Astrocyte of the cerebellum (primary cell): ENCODE data around the gene MPPED1.

Source experiments
- DNase-seq: peaks from one replicate; pipeline ENCODE4 v3.0.0-alpha.2; 2011; ENCODE audit warnings: low read depth
- H3K4me3 ChIP-seq: 2 replicates; pipeline ENCODE4 v1.5.1; 2011; ENCODE audit warnings: mild to moderate bottlenecking, low read depth, low read length, moderate library complexity
- in situ Hi-C: cut with HindIII; loops from 2 replicates; pipeline ENCODE4 v1.10.0; 2017; ENCODE audit warnings: low sequenced_read_pairs
- TF ChIP-seq, protein P1 (sequence below): IDR thresholded peaks from 2 replicates; pipeline ENCODE4 v1.5.1; 2012; ENCODE audit warnings: low read length, low read depth, moderate library complexity, mild to moderate bottlenecking; ENCODE audit errors: missing control alignments

Gene MPPED1

DNA sequence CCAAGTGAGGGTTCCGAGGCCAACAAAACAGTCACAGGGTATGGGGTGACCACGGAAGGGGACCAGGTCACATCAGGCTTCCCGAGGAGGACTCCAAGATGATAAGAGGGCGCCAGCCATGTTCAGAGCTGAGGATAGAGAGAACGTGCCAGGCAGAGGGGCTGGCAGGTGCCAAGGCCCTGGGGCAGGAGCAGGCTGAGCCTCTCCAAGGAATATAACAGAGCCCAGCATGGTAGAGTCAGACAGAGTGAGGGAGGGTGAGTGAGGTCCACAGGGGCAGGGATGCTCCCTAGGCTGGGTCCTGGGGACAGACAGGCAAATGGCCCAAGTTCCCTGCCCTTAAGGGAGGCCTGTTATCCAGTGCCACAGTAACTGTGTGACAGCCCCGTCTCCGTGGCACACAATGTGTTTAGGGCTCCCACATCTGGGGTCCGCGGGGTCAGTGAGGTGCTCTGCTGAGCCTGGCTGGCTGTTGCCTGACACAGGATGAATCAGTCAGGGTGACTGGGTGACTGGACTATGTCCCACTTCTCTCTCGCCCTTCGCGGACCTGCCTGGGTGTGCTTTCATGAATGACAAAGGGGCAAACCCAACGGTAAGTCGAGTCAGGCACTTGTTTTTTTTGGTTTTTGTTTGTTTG, 105.3 kb downstream of the MPPED1 start:
- no peak overlapping the region for H3K4me3 ChIP-seq
- in situ Hi-C loops = no loop called here
- TF ChIP-seq, protein P1, sequence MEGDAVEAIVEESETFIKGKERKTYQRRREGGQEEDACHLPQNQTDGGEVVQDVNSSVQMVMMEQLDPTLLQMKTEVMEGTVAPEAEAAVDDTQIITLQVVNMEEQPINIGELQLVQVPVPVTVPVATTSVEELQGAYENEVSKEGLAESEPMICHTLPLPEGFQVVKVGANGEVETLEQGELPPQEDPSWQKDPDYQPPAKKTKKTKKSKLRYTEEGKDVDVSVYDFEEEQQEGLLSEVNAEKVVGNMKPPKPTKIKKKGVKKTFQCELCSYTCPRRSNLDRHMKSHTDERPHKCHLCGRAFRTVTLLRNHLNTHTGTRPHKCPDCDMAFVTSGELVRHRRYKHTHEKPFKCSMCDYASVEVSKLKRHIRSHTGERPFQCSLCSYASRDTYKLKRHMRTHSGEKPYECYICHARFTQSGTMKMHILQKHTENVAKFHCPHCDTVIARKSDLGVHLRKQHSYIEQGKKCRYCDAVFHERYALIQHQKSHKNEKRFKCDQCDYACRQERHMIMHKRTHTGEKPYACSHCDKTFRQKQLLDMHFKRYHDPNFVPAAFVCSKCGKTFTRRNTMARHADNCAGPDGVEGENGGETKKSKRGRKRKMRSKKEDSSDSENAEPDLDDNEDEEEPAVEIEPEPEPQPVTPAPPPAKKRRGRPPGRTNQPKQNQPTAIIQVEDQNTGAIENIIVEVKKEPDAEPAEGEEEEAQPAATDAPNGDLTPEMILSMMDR = no peak
- no peak for DNase-seq

GRCh38 chr22:43520632-43521039, 108.8 kb downstream of the MPPED1 start:
- TF ChIP-seq, protein P1 = no peak
- H3K4me3 ChIP-seq = no peak overlapping the region
- in situ Hi-C loops = no loop called here
- DNase-seq = no peak

DNA sequence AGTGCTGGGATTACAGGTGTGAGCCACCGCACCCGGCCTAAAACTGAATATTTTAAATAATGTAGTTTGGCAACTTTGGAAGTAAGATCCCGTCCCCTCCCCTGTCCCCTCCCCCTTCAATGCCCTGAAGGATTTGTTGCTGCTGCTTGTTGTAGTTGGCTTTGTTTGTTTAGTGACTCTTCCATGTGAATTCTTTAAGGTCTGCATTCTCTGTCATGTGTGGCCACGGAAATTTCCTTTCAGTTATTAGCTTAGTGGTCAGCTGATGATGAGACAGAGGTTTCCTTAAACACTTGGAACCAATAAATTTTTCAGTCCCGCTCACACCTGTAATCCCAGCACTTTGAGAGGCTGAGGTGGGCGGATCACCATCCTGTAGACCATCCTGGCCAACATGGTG, 109.9 kb downstream of the MPPED1 start:
- in situ Hi-C loops = no loop called here
- DNase-seq = no peak
- TF ChIP-seq, protein P1 = no peak
- no peak overlapping the region for H3K4me3 ChIP-seq

- H3K4me3 ChIP-seq = no peak overlapping the region
- in situ Hi-C loops = no loop called here
- TF ChIP-seq, protein P1 = no peak
- no peak for DNase-seq
Measured at GRCh38 chr22:43526117-43526655, 114.4 kb downstream of the MPPED1 start.

DNA sequence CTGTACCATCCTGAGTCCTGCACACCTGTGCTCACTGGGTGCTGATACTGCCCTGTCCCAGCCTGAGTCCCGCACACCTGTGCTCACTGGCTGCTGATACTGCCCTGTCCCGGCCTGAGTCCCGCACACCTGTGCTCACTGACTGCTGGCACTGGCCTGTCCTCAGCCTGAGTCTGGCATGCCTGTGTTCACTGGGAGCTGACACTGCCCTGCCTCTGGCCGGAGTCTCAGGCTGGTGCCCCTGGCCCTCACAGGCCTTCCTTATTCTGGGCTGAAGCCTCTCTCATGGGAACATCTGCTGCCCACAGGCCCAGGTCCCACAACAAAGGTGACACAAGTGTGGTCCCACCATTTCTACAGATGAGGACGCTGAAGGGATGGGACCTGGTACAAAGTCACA, 115.1 kb downstream of the MPPED1 start:
- no peak for DNase-seq
- TF ChIP-seq, protein P1 = no peak
- in situ Hi-C loops = no loop called here
- no peak overlapping the region for H3K4me3 ChIP-seq

DNA sequence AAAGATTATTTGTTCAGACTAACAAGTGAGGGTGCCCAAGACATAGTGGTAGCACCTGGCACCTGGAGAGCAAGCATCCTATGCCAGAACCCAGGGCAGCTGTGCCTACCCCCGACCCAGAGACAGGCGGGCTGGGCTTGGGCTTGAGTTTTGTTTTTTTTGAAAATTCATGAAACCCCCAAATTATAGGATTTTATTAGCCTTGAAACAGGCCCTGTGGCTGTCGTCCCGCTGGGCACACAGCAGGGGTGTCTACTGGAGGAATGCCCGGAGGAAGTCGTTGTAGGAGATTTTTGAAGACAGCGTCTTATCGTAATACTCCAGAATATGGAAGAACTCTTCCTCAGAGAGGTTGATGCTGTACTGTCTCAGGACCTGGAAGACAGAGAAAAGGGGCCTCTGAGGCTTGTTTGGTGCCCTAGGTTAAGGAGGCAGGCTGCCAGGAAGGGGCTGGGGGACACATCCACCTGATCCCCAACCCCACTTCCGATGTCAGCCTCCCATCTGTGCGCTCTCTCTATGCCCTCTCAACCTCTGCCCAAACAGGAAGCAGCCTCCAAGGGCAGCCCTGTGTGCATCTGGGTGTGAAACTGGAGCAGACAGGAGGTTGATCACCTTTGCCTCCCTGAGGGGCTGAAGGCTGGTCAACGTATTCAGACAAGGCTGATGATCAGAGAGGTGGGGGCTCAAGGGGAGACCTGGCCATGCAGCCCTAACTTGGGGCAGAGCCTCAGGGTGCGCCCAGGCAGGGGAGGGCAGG, 117.0 kb downstream of the MPPED1 start:
- TF ChIP-seq, protein P1 = no peak
- in situ Hi-C loops = no loop called here
- DNase-seq = no peak
- no peak overlapping the region for H3K4me3 ChIP-seq
